Smooth muscle cell (in vitro differentiated cells): ENCODE measurements around the gene NFAT5. TPM values are rescaled to one million over a fixed set of nuclear protein-coding genes. Genes with fewer than 3 reads are reported as not detected.
"Not testable (repeated sequence)": the region's sequence is repeated elsewhere in the genome, so short reads cannot be mapped to it uniquely, and the experiment has no call there.

ENCODE experiments used
- DNase-seq: peaks from one replicate; lab custom pipeline; 2025; ENCODE audit not compliant: unreplicated experiment; lab: John Stamatoyannopoulos, UW
- H2AFZ ChIP-seq: fragments of 200-600 bp; sonication (generic); 2 replicates; pipeline ENCODE4 v1.6.0; 2016; ENCODE audit warnings: antibody characterized with exemption, low read depth, mild to moderate bottlenecking
- H3F3A ChIP-seq: fragments of 200-600 bp; sonication (generic); 2 replicates; pipeline ENCODE4 v1.6.0; 2017; ENCODE audit warnings: antibody characterized with exemption, low read depth
- H3K27ac ChIP-seq: fragments of 200-600 bp; sonication (generic); 2 replicates; pipeline ENCODE4 v1.5.1; 2016; ENCODE audit warnings: low read depth, mild to moderate bottlenecking
- H3K27me3 ChIP-seq: fragments of 200-600 bp; sonication (generic); 2 replicates; pipeline ENCODE4 v1.6.1; 2016; ENCODE audit warnings: low read depth, mild to moderate bottlenecking
- H3K36me3 ChIP-seq: fragments of 200-600 bp; sonication (generic); 2 replicates; pipeline ENCODE4 v1.5.1; 2016; ENCODE audit warnings: low read depth
- H3K4me1 ChIP-seq: fragments of 200-600 bp; sonication (generic); 2 replicates; pipeline ENCODE4 v1.5.1; 2016; ENCODE audit warnings: low read depth
- H3K4me2 ChIP-seq: fragments of 200-600 bp; sonication (generic); 2 replicates; pipeline ENCODE4 v1.6.0; 2016; ENCODE audit warnings: mild to moderate bottlenecking
- H3K4me3 ChIP-seq: fragments of 200-600 bp; sonication (generic); 2 replicates; pipeline ENCODE4 v1.5.1; 2016; ENCODE audit warnings: mild to moderate bottlenecking
- H3K79me2 ChIP-seq: fragments of 200-600 bp; sonication (generic); 2 replicates; pipeline ENCODE4 v1.6.0; 2016; ENCODE audit warnings: low read depth, mild to moderate bottlenecking
- H3K9ac ChIP-seq: fragments of 200-600 bp; sonication (generic); 2 replicates; pipeline ENCODE4 v1.6.0; 2016; ENCODE audit warnings: low read depth
- H3K9me3 ChIP-seq: fragments of 200-600 bp; sonication (generic); replicated peaks from 2 replicates; pipeline ENCODE4 v1.5.1; 2016; ENCODE audit warnings: low read depth
- H4K20me1 ChIP-seq: fragments of 200-600 bp; sonication (generic); 2 replicates; pipeline ENCODE4 v1.6.0; 2016; ENCODE audit warnings: low read depth
- WGBS: methylation state at CpG from one replicate; pipeline ENCODE4 v1.1.7; 2016; ENCODE audit warnings: low lambda C conversion rate; 5-methylcytosine and 5-hydroxymethylcytosine counted together
- polyA plus RNA-seq: library from polyadenylated mRNA; unstranded; fragments of >200 nt; fragmentation: Nextera tagmentation; extraction: Ambion mirVana; gene quantifications from 2 replicates; pipeline ENCODE4 v1.2.1, GENCODE V29; 2016
- total RNA-seq: library from RNA; depleted of rRNA; stranded (reverse); fragments of >200 nt; gene quantifications from 2 replicates; pipeline ENCODE4 v1.2.3, GENCODE V29; 2014
- TF ChIP-seq, protein P1 (sequence below): fragments of 200-600 bp; sonication (generic); IDR thresholded peaks from 2 replicates; pipeline ENCODE4 v1.5.1; 2017; ENCODE audit warnings: borderline replicate concordance, mild to moderate bottlenecking, antibody characterized with exemption; ENCODE audit not compliant: insufficient read depth, poor library complexity, severe bottlenecking

The NFAT5 gene
- total and polyA plus RNA-seq, 2 experiments from 2014 or later: 4.2 to 44.3 TPM

DNA sequence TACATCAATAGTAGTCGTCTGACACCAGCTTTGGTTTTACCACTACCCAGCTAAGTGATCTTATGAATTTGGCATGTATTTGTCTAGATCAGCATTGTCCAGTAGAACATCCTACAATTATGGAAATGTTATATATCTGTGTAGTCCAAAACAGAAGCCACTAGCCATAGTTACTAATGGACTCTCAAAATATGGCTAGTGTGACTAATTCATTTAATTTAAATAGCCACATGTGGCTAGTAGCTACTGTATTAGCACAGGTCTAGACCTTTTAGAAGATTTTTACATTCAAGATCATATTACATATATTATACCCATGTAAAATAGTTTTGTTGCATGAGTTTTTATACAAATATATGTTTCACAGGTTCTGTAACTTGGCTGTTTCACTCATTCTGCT is 27.0 kb upstream of the NFAT5 start:
- Histone ChIP-seq H3K4me1 (no peaks in the 10 kb centered on the region), H3K36me3 (no peaks in the 10 kb centered on the region), H3K27me3 (no peaks in the 10 kb centered on the region), H3K4me2 (no peak overlapping the region), H3K79me2 (no peaks in the 10 kb centered on the region), H3K9me3 (no peaks in the 10 kb centered on the region), H3K27ac (no peak overlapping the region), H3K9ac (no peak overlapping the region), H3K4me3 (no peak overlapping the region), H3F3A (no peaks in the 10 kb centered on the region), H2AFZ (no peak overlapping the region), H4K20me1 (no peaks in the 10 kb centered on the region)
- TF ChIP-seq, protein P1, sequence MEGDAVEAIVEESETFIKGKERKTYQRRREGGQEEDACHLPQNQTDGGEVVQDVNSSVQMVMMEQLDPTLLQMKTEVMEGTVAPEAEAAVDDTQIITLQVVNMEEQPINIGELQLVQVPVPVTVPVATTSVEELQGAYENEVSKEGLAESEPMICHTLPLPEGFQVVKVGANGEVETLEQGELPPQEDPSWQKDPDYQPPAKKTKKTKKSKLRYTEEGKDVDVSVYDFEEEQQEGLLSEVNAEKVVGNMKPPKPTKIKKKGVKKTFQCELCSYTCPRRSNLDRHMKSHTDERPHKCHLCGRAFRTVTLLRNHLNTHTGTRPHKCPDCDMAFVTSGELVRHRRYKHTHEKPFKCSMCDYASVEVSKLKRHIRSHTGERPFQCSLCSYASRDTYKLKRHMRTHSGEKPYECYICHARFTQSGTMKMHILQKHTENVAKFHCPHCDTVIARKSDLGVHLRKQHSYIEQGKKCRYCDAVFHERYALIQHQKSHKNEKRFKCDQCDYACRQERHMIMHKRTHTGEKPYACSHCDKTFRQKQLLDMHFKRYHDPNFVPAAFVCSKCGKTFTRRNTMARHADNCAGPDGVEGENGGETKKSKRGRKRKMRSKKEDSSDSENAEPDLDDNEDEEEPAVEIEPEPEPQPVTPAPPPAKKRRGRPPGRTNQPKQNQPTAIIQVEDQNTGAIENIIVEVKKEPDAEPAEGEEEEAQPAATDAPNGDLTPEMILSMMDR: no peak
- no peak for DNase-seq
- 93% methylated on average over 1 of the region's 1 CpG for WGBS

DNA sequence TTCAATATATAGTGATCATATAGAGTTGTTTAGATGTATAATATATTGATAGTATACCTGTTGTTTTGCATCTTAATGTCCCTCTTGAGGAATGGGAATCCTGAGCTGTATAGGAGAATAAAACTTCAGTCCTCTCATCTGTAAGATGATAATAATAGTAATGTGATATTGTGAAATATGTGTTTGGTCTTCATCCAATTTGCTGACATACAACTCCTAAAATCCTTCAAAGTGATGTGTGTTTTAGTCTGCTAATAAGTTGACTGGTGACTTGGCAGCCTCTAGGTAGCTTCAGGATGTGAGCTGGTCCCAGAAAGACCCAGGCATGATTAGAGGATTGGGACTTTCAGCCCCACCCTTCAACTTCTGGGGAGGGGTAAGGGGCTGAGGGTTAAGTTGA is 22.8 kb upstream of the NFAT5 start:
- Histone ChIP-seq H3K36me3 (no peaks in the 10 kb centered on the region), H3K4me3 (no peak overlapping the region), H3K4me1 (no peaks in the 10 kb centered on the region), H3F3A (no peaks in the 10 kb centered on the region), H3K79me2 (no peaks in the 10 kb centered on the region), H2AFZ (no peak overlapping the region), H3K9ac (no peak overlapping the region), H3K27ac (no peak overlapping the region), H3K4me2 (no peak overlapping the region), H4K20me1 (no peaks in the 10 kb centered on the region), H3K27me3 (no peaks in the 10 kb centered on the region), H3K9me3 (no peaks in the 10 kb centered on the region)
- no peak for DNase-seq
- TF ChIP-seq, protein P1: no peak

DNA sequence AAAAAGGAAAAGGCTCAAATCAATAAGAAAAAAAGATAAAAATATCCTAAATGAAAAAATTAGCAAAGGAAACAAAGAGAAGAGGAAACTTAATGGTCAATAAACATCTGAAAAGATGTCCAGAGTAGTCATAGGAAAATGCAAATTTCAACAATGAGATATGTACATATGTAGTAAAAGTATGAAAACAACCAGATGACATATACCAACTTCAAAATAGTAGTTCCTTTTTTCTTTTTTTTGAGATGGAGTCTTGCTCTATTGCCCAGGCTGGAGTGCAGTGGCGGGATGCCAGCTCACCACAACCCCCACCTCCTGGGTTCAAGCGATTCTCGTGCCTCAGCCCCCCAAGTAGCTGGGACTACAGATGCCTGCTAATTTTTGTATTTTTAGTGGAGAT is 21.7 kb upstream of the NFAT5 start:
- WGBS: 100% methylated on average over 3 of the region's 3 CpGs

DNA sequence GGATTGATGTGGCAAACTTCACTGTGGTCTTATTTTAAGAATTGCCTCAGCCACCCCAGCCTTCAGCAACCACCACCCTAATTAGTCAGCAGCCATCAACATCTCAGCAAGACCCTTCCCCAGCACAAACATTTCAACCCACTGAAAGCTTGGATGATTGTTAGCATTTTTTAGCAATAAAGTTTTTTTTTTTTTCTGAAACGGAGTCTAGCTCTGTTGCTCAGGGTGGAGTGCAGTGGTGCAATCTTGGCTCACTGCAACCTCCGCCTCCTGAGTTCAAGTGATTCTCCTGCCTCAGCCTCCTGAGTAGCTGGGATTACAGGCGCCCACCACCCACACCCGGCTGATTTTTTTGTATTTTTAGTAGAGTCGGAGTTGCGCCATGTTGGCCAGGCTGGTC is 19.1 kb upstream of the NFAT5 start:
- H3K27me3 ChIP-seq, H3K9ac ChIP-seq, H4K20me1 ChIP-seq, DNase-seq, H3K79me2 ChIP-seq, H3K4me1 ChIP-seq, H3K36me3 ChIP-seq, H3K9me3 ChIP-seq, H3F3A ChIP-seq, H2AFZ ChIP-seq, H3K4me2 ChIP-seq, H3K4me3 ChIP-seq, H3K27ac ChIP-seq: not testable (repeated sequence)
- WGBS: 95% methylated on average over 6 of the region's 6 CpGs

More for the DNA sequence above, 21.7 kb upstream of the NFAT5 start:
- no peak overlapping the region for H3K9ac ChIP-seq
- H3K4me1 ChIP-seq: no peaks in the 10 kb centered on the region
- H3K9me3 ChIP-seq: no peaks in the 10 kb centered on the region
- H3K27ac ChIP-seq: no peak overlapping the region
- TF ChIP-seq, protein P1: no peak
- no peaks in the 10 kb centered on the region for H3K27me3 ChIP-seq
- H3K79me2 ChIP-seq: no peaks in the 10 kb centered on the region
- no peaks in the 10 kb centered on the region for H3K36me3 ChIP-seq
- H4K20me1 ChIP-seq: no peaks in the 10 kb centered on the region
- no peak overlapping the region for H3K4me3 ChIP-seq
- no peaks in the 10 kb centered on the region for H3F3A ChIP-seq
- H3K4me2 ChIP-seq: no peak overlapping the region
- H2AFZ ChIP-seq: no peak overlapping the region
- no peak for DNase-seq
